HG03432 (cell line): Measurements from ENCODE around the gene HOXA3.

Source experiments
- ATAC-seq: cut with Tn5 transposase; IDR thresholded peaks from one replicate; pipeline ENCODE4 v1.9.1; 2021; ENCODE audit warnings: mild to moderate bottlenecking, moderate library complexity; ENCODE audit not compliant: unreplicated experiment

The HOXA3 gene

DNA sequence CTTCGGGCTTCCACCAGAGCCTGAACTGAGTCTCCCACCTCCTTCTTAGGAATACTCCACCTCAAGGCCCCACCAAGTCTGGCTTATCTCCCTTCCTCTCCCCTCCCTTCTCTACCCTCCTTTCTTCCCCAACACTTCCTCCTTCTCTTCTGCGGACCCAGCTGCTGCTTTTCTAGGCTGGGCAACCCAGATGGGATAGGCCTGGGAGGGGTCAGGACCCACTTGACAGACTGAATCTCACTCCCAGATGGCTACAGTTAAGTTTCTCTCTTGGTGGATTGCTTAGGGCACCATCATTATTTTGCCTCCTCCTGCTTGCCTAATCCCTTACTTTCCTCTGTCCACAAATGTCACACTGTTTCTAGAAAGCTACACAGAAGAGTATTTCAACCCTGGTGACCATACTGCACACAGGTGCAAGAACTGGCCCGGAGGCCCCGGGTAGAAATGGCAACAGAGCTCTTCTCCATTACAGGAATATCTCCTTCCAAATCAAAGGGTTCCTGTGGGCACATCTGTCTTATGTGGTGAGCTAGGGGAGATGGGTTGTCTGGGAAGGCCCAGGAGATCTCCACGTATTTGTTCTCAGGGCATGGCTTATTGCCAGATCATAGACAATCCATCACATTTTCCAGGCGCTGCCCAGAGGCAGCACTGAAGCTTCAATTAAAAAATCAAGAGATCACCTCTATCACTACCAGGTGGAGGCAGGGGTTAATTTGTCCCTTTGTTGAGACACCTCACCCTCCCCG, 37.8 kb upstream of the HOXA3 start:
- ATAC-seq, result no peak

DNA sequence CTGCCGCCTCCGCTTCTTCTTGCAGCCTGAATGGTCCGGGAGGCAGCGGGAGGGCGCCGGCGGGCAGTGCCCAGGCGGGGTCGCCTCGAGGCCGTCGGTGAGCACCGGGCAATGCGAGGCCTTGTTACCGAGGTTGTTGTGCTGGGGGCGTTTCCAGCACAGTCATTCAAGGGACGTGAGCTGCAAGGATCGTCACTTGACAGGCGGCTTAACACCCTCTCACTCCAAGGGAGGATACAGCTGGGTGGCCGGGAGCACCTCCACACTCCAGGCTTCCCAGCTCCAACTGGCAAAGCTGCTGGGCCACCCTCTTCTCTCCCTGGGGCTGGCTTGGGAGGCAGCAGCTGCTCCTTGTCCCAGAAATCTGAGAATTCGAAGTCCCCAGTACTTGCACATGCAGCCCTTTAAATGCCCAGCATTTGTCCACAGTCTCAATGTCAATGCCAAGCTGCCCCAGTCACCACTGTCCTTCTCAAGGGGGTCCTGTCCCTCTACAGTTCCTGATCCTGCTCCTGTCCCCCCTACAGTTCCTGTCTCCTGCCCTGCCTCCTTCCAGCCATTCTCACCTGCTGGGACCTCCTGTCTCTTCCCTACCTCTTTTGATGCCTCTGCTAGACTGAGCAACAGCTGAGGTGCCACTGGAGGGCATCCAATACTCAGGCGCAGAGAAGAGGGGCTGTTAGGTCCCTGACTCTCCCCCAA, 37.1 kb upstream of the HOXA3 start:
- ATAC-seq, result no peak

DNA sequence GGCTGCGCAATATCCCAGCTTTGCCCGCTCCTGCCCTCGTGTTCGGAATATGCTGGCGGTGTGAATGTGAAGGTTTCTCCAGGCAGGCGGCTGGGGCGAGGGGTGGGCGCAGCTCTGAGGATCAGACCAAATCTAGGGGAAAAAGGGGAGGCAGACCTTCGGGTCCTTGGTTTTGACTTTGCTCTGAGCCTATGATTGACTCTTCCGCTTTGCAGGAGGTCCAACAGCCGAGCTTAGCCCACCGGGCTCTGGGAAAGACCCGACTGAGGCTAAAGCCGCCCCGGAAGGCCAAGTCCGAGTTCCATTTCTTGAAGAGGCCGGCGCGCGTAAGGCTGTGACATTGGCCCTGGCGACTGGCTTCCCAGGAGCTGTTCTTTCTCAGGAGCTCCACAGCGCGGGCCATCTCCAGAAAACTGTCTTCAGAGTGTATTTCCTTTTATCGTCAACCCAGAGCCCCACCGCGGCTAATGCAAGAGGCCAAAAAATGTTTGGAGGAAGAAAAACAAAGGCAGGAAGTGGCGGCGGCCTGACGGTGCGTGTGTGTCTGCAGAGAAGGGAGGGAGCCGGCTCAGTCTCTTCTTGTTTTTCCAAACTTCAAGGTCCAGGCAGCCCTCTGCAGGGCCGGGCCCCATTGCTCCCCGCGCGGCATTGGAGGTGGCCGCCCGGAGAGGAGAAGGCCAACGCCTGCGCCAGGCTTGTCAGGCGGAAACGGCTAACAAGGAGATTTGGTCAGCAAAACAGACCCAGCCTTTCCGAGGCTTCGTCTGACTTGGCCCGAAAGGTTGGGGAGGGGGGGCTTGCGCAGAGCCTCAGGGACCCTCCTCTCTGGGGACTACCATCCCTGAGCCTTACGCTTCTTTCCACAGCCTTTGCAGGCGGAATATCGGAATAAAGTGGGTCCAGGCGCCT, 36.3 kb upstream of the HOXA3 start:
- no peak for ATAC-seq

DNA sequence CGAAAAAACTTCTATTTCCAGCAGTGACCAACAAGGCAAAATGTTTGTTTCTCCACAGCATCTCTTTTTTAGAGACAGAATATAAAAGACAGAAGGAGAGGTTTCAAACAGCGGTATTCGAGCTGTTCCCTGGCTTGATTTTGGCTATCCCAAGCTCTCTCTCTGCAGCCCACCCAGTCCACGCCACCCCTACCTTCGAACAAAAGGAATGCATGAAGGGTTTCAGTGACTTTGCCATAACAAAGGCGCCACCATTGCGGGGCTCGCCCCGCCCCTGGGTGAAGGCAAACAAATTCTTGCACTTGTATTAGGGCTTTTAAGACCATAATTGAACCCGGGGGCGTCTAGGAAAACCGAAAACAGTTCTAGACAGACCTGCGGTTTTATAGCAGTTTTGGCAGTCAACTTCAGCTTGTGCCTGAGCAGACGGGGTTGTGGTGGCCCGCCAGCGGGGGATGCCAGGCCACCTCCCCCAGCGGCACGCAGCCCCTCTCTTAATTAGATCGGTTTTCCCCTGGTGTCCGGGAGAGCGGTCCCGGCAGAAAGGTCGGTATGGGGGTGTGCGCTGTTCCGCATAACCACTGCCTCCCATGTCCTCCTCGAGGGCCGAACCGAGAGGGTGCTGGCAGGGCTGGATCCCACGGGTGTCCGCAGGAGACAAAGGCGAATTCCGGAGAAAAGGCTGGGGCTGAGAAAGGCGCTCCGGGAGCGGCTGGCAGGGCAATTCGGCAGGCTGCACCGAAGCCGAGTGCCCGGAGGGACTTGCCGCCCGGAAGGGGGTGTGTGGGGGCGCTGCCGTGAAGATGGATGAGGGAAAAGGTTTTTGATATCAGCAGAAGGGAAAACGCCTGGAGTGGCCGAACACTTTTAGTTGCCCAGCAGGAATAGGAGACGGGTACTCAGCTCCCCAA, 35.3 kb upstream of the HOXA3 start:
- no peak for ATAC-seq

DNA sequence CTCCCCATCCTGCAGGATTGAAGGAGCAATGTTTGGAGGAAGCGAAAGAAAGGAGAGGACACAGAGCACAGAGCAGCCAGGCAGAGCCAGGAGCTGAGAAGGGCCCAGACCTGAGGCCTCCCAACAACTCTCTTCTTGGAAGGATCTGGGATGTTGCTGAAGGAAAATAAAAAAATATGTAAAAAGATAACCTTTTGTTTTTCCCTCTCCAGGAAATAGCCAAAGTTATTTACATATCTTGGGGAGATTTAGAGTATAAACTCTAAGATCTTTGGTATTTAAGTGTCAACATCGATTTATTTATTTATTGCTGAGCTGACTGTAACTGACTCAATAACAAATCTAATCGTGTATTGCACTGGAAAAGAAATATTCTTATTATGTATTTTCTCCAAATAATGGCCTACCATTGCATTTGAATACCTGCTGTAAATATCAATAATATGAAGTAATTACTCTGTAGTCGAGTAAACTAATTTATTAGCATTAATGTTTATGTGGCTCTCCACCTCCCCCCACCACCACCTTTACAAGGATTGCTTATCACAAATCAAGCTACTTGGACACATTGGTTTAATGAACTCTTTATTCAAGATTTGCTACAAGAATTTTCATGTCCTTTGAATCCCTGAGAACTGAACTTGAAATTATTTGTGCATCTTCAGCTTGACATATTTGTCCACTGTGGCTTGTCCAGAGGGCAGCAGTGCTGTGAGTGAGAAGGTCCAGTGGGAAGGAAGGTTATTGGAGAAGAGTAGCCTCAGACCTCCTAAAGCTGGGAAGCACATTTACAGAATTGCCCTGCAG, 34.5 kb upstream of the HOXA3 start:
- no peak for ATAC-seq

DNA sequence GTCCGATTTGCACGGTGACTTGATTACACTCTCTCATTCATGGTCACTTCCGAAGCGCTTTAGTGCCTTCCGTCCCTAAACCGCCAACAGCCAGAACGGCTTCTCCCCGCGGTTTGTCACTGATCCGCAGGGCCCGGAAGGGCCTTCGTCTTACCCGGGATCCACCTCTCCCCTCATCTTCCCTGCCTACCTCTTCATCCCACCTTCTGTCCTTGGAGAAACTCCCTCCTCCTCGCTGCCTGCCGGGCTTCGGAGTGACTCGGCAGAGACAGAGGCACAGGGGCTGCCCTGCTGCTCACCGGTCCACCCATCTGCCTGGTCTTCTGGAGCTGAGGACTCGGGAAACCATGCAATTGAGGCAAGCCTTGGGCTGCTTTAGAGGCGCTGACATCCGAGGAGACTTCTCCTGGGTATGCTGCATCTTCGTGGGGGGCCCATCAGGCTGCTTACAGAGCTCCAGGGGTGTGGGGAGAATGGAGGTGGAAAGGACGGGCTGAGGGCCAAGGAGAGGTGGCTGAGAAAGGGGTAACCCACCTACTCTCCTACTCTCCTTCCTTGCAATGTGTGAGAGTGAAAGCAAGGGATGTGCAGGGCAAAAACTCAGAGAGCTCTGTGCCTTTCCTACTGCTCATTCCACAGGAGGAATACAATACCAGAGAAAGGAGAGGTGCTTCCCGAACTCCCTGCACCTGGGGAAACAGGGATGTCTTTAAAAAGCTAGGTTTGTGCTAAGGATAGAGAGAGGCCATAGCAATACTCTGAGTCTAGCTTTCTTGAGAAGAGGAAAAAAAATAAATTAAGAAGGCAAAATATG, 33.7 kb upstream of the HOXA3 start:
- ATAC-seq, result no peak

DNA sequence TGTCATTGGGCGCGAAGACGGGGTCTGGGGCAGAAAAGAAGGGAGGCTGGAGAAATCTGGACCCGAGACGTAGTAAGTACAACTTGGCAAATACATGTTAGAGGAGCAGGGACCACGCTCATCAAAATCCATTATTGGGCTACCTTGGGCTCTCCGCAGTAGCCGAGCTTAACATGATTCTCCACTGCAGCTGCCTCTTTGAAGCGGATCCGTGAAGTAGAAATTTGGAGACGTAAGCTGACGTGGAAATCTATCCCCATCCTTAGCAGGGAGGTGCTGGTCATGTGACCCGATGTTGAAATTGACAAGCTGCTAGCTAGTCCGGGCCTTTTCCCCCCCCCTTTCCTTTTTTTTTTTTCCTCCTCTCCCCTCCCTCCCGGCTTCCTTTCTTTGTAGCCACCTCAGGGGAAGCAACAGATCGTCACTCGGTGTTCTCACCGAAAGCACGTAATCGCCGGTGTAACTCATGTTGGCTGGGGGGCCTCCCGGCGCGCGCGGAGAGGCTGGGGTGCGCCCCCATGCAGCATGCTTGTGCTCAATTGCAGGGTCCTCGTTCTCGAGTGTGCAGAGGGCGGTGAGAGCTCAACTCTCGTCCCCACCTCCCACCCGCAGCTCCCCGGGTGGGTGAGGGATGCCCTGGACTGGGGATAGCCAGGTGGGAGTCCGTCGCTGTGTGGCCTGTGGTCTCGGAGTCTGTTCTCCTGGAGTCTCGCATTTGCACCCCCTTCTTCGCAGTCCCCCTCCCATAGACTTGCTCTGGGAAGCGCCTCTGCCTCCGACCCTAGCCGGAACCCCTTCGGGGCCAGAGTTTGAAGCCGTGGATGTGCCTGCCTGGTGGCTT, 32.9 kb upstream of the HOXA3 start, which contains the start of gene HOXA11:
Gene HOXA11, minus strand, starts transcription at position 220 of the 841 bp plus-strand sequence. Its CDS starts 88 bp downstream, at position 132.
- no peak for ATAC-seq

DNA sequence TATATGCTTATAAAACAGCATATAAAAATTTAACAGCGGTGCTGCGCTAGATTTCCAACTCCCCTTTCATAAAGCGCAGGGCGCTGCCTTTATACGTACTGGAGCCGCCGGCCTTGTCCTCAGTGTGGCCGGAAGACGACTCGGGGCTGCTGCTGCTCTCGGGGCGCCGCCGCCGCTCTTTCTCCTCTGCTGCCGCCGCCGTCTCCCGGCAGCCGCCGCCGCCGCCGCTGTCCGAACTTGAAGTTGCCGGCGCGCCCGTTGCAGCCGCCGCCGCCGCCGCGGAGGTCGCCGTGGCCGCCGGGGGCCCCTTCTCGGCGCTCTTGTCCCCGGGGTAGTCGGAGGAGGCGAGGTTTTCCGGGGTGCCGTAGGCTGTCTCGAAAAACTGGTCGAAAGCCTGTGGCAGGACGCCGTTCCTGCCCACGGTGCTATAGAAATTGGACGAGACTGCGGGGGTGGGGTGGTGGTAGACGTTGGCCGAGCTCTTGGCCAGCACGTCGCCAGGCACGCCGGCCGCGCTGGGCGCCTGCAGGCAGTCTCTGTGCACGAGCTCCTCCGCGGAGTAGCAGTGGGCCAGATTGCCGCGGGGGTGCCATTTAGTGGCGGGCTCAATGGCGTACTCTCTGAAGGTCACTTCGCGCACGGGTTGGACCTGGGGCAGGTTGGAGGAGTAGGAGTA, 32.1 kb upstream of the HOXA3 start:
- no peak for ATAC-seq

DNA sequence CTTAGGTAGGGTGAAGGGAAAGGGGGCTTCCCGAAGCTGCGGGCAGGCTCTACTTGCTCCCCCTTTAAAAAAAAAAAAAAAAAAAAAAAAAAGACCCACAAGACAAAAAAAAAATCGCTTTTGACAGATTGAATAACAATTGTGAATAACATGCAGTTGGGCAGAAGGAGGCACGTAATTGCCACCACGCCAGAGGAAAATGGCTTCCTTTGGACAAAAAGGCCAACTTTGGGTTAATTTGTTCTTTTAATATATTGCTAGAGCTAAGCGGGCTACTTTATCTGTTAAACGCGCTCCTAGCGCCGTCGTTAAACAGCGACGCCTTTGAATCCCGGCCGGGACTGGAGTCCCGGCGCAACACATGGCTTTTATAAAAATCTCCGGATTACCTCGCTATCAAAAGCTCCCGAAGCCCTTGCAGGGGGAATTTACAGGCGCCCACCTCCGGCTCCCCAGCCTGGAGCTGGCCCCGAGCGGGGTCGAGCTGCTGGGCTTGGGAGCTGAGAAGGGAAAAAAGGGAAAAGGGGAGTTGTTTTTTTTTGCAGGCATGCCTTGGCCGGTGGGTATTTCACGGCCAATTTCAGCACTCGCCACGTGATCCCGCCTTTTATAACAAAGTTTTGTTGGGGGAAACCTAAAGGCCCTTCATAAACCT, 31.4 kb upstream of the HOXA3 start:
- ATAC-seq, result no peak

DNA sequence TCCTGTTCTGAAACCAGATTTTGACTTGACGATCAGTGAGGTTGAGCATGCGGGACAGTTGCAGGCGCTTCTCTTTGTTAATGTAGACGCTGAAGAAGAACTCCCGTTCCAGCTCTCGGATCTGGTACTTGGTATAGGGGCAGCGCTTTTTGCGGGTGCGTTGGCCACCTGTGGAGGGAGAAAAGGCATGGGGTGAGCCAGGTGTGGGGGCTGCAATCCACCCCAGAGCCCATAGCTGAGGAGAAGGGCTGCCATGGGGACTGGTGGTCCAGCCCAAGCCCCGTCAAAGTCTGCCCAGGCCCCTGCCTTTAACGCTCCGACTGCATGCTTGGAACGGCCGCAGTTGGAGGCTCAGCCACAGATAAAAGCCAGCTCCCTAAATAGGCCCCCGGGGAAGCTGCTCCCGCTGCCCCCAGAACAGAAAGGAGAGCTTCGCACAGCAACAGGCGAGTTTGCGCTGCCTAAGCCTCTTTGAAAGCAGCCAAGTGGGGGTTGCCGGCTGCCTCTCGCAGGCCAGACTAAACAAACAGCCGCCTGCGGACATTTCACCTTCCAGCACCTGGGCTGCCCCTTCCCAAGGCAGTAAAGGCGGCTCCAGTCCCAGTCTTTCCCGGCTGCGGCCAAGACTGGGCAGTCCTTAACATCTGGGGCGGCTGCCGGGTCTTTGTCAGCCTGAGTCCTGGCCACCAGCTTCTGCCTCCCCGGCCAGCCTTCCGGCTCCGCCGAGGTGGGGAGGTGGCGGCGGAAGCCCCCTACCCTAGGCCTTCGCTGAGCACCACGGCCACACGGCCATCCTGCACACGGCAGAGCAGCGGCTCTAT, 30.7 kb upstream of the HOXA3 start:
- ATAC-seq, result no peak

DNA sequence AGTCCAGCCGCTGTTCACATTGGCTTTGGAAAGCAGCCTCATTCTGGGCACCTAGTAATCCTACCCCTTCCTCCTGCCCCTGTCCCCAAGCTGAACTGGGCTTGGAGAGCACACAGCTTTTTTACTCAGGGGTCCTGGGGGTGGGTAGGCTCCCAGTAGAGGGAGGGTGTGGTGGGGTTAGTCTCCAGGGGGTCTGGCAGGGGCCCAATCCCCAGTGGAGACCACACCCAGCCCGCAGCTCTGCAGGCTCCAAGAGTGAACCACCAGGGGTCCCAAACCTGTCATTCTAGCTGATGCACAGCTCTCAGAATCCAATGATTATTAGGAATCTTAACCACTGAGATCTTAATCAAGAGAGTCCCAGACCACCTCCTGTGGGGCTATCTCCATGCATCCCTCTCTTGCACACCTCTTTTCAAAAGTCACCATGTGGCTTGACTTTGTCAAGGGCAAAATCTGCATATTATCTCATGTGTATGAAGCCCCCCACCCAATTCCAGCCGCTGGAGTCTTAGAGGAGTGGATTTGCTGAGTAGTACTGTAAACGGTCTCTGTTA, 30.0 kb upstream of the HOXA3 start:
- no peak for ATAC-seq

DNA sequence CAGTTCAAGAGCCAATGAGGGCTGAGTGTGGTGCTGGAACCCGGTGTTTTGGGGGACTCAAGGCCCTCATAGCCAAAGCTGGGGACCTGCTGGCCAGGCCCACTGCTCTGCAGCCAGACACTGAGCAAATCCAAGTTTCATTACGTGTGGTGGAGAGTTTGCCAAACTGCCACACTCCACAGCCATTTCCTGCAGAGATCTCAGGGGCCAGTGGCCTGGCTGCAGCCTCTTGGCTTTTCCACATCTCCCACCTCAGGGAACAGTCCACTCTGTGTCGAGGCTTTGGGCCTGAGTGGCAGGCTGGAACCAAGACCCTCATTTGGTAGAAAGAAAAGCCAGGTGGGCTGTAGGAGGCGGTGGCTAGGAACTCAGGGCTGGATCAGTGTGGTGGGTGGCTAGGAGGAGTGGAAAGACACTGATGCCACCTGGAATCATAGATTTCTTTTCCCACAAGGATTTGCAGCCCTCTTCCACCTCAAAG, 29.5 kb upstream of the HOXA3 start:
- no peak for ATAC-seq

DNA sequence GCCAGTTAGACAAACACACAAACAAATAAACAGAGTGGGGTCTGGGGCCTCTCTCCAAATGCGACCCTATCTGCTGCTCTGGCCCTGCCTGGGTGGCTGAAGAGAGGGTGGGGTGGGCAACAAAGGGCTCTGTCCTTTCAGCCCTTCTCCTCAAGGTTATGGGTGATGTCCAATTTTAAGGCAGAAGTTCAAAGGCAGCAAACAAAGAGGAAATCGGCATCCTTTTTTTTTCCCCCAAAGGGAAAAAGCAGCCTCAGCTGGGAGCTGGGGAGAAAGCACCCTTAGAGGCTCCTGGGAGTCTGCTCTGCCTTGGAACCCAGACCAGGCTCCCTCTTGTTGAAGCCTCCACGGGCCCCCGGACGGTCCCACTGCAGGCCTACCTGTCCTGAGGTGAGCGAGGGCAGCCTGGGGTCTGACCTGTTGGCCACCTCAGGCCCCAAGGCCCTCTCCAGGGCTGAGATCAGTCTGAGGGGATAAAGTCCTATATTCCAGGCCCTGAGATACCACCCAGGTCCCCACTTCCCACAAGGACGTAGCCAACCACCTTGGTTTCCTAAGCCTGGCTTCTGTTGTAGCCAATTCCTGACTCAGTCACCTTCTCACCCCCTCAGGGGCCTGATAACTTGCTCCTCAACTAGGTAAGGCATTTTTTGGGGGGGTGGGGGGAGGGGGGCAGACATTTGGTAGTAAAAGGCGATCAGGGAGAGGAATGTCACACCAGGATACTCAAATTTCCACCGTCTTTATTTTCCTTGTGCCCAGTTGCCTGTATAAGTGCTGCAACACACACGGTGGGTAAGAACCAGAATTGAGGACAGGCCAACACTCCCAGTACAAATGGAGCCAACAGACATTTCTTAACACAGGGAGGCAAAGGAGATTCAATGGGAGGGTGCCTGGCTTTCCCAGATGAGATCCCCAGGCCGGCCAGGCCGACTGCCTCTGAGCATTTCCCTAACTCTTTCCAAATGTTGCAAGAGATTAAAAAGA, 28.3 kb upstream of the HOXA3 start:
- no peak for ATAC-seq
